Esophagus muscularis mucosa (tissue), 3 donors: ENCODE results near the gene CLTA.
"Not testable (repeated sequence)": the region's sequence is repeated elsewhere in the genome, so short reads cannot be mapped to it uniquely, and the experiment has no call there.

Experiments
- CTCF ChIP-seq, 3 experiments: fragments of 200-600 bp in 2 of 3; fragments of 450-650 bp in 1 of 3; sonication (generic) in 2 of 3; IDR thresholded peaks; one replicate each; pipeline ENCODE4 v1.5.1; 2017 to 2019; ENCODE audit warnings: antibody characterized with exemption in 3 of 3, mild to moderate bottlenecking in 2 of 3, moderate library complexity in 1 of 3
- POLR2A ChIP-seq: fragments of 450-650 bp; IDR thresholded peaks from one replicate; pipeline ENCODE4 v1.6.1; 2017; ENCODE audit warnings: antibody characterized with exemption, moderate library complexity, mild to moderate bottlenecking, low read depth
- POLR2AphosphoS5 ChIP-seq, 2 donors: sonication (generic); formaldehyde crosslinking; IDR thresholded peaks; one replicate each; pipeline ENCODE4 v1.6.1; 2017; ENCODE audit warnings: antibody characterized with exemption in 2 of 2

GRCh38 chr9:36239205-36239604, 48.5 kb downstream of the CLTA start:
- not testable (repeated sequence) for TF ChIP-seq POLR2A; CTCF (IDR thresholded peaks at IDR 0.05); POLR2AphosphoS5 (IDR thresholded peaks at IDR 0.05)
